HepG2 (cell line): Measurements from ENCODE around the gene LTBR. TPM values are rescaled to one million over a fixed set of nuclear protein-coding genes. Genes with fewer than 3 reads are reported as not detected.

Source experiments
- CBX5 ChIP-seq: sonication (generic); formaldehyde crosslinking; IDR thresholded peaks from 2 replicates; pipeline ENCODE4 v1.4.0; 2020; ENCODE audit warnings: missing genetic modification reagents, borderline replicate concordance
- CCDC6 ChIP-seq: sonication (generic); formaldehyde crosslinking; IDR thresholded peaks from 2 replicates; pipeline ENCODE4 v1.8.1; 2022; ENCODE audit warnings: mild to moderate bottlenecking, missing genetic modification reagents, moderate library complexity
- GATA4 ChIP-seq: sonication (generic); IDR thresholded peaks from 2 replicates; pipeline ENCODE4 v1.6.1; 2016; ENCODE audit warnings: antibody characterized with exemption, low read depth, borderline replicate concordance
- HMGXB4 ChIP-seq, 2 experiments: sonication (generic) in 1 of 2; formaldehyde crosslinking in 1 of 2; IDR thresholded peaks; 2 replicates each; pipeline versions ENCODE4 v1.4.0 to v1.6.1; 2018 to 2020; ENCODE audit warnings: missing genetic modification reagents in 2 of 2, borderline replicate concordance in 1 of 2, low read depth in 1 of 2, mild to moderate bottlenecking in 1 of 2, missing biosample characterization in 1 of 2
- IKZF1 ChIP-seq: fragments of 450-650 bp; IDR thresholded peaks from 2 replicates; pipeline ENCODE4 v1.7.1; 2016
- ISL2 ChIP-seq: sonication (generic); formaldehyde crosslinking; IDR thresholded peaks from 2 replicates; pipeline ENCODE4 v1.5.0; 2020; ENCODE audit warnings: missing genetic modification reagents
- KLF11 ChIP-seq: IDR thresholded peaks from 2 replicates; pipeline ENCODE4 v1.6.1; 2016; ENCODE audit warnings: missing compliant biosample characterization
- MATR3 ChIP-seq: sonication (generic); formaldehyde crosslinking; IDR thresholded peaks from 2 replicates; pipeline ENCODE4 v1.4.0; 2020; ENCODE audit warnings: missing genetic modification reagents
- MYPOP ChIP-seq: sonication (generic); formaldehyde crosslinking; IDR thresholded peaks from 2 replicates; pipeline ENCODE4 v1.8.1; 2023; ENCODE audit warnings: mild to moderate bottlenecking, moderate library complexity, missing genetic modification reagents
- NCOR1 ChIP-seq: fragments of 200-600 bp; sonication (generic); IDR thresholded peaks from 2 replicates; pipeline ENCODE4 v1.7.0; 2017; ENCODE audit warnings: antibody characterized with exemption, low read length, borderline replicate concordance
- NFE2L1 ChIP-seq: sonication (generic); formaldehyde crosslinking; IDR thresholded peaks from 2 replicates; pipeline ENCODE4 v1.4.0; 2020; ENCODE audit warnings: missing genetic modification reagents, mild to moderate bottlenecking, borderline replicate concordance
- PBX3 ChIP-seq: sonication (generic); formaldehyde crosslinking; IDR thresholded peaks from 2 replicates; pipeline ENCODE4 v1.8.1; 2023; ENCODE audit warnings: missing genetic modification reagents, inconsistent platforms, borderline replicate concordance
- RELA ChIP-seq: sonication (generic); formaldehyde crosslinking; IDR thresholded peaks from 2 replicates; pipeline ENCODE4 v1.4.0; 2020; ENCODE audit warnings: missing genetic modification reagents
- REPIN1 ChIP-seq: sonication (generic); formaldehyde crosslinking; IDR thresholded peaks from 2 replicates; pipeline ENCODE4 v1.8.0; 2022; ENCODE audit warnings: missing genetic modification reagents, low read depth, mild to moderate bottlenecking, borderline replicate concordance
- SALL2 ChIP-seq: sonication (generic); formaldehyde crosslinking; IDR thresholded peaks from 2 replicates; pipeline ENCODE4 v1.8.1; 2023; ENCODE audit warnings: mild to moderate bottlenecking, missing genetic modification reagents, inconsistent platforms
- SMYD3 ChIP-seq: sonication (generic); formaldehyde crosslinking; IDR thresholded peaks from 2 replicates; pipeline ENCODE4 v1.8.1; 2023; ENCODE audit warnings: mild to moderate bottlenecking, missing genetic modification reagents
- SOX5 ChIP-seq: IDR thresholded peaks from 2 replicates; pipeline ENCODE4 v1.6.1; 2016; ENCODE audit warnings: borderline replicate concordance
- ZBTB38 ChIP-seq: sonication (generic); formaldehyde crosslinking; IDR thresholded peaks from 2 replicates; pipeline ENCODE4 v1.5.1; 2020; ENCODE audit warnings: mild to moderate bottlenecking, missing genetic modification reagents
- ZFP36L1 ChIP-seq: sonication (generic); formaldehyde crosslinking; IDR thresholded peaks from 2 replicates; pipeline ENCODE4 v1.8.0; 2022; ENCODE audit warnings: mild to moderate bottlenecking, missing genetic modification reagents, moderate library complexity
- ZNF230 ChIP-seq: sonication (generic); formaldehyde crosslinking; IDR thresholded peaks from 2 replicates; pipeline ENCODE4 v1.4.0; 2020; ENCODE audit warnings: mild to moderate bottlenecking, missing genetic modification reagents
- ZNF558 ChIP-seq: sonication (generic); formaldehyde crosslinking; IDR thresholded peaks from 2 replicates; pipeline ENCODE4 v1.9.0; 2022; ENCODE audit warnings: mild to moderate bottlenecking, missing genetic modification reagents, borderline replicate concordance
- ZNF605 ChIP-seq: sonication (generic); formaldehyde crosslinking; IDR thresholded peaks from 2 replicates; pipeline ENCODE4 v1.8.0; 2022; ENCODE audit warnings: mild to moderate bottlenecking, missing genetic modification reagents
- ZNF674 ChIP-seq: sonication (generic); formaldehyde crosslinking; IDR thresholded peaks from 2 replicates; pipeline ENCODE4 v1.5.0; 2020; ENCODE audit warnings: low read depth, mild to moderate bottlenecking, missing genetic modification reagents
- ZSCAN9 ChIP-seq: IDR thresholded peaks from 2 replicates; pipeline ENCODE4 v1.6.1; 2016; ENCODE audit warnings: borderline replicate concordance
- ZZZ3 ChIP-seq: sonication (generic); formaldehyde crosslinking; IDR thresholded peaks from 2 replicates; pipeline ENCODE4 v1.4.0; 2020; ENCODE audit warnings: missing genetic modification reagents, mild to moderate bottlenecking, borderline replicate concordance
- polyA plus RNA-seq, 8 experiments: library from polyadenylated mRNA; depleted of rRNA in 3 of 8; stranded (reverse) in 7 of 8; unstranded in 1 of 8; fragments of >200 nt; fragmentation: Illumina TruSeq in 4 of 8; extraction: Trizol in 4 of 8; gene quantifications; 2 replicates each; pipeline versions ENCODE4 v1.2.1 to v1.2.3, GENCODE V29; 2011 to 2016; ENCODE audit warnings: low read depth in 4 of 8, missing spikeins in 1 of 8, mixed read lengths in 1 of 8; ENCODE audit not compliant: insufficient read depth in 1 of 8
- total RNA-seq, 5 experiments: library from RNA; depleted of rRNA; stranded (reverse); fragments of >200 nt; fragmentation: Illumina TruSeq; extraction: Trizol; gene quantifications; 2 replicates each; pipeline ENCODE4 v1.2.3, GENCODE V29; 2016; ENCODE audit warnings: low read depth in 1 of 5

The LTBR gene
- total and polyA plus RNA-seq, 2 of the 13 experiments (the other 11 are each of a cell fraction or from before 2014, with no cell fraction given) = 31.4 to 34.8 TPM

GRCh38 chr12:6336889-6337853 lies 46.8 kb upstream of the LTBR start (continued):
- TF ChIP-seq HMGXB4 (CRISPR knock-in tag; IDR thresholded peaks at IDR 0.05; ENCODE audit: borderline replicate concordance in 1 of 2, low read depth in 1 of 2) = peak in 1 of 2 experiments; percentile 56; a peak in 1 of 4 replicates
- TF ChIP-seq ZFP36L1 (CRISPR knock-in tag) = no peak
- TF ChIP-seq ZNF558 (CRISPR knock-in tag) = 0 out of 2 replicates have a peak, but pooled peaks have one; percentile 43
- no peak for TF ChIP-seq GATA4
- no peak for TF ChIP-seq ZBTB38
- TF ChIP-seq PBX3 (CRISPR knock-in tag) = no peak
- 0 out of 2 replicates have a peak, but pooled peaks have one; percentile 12 for TF ChIP-seq KLF11 (CRISPR knock-in tag)
- no peak for TF ChIP-seq REPIN1
- TF ChIP-seq MATR3 (CRISPR knock-in tag) = no peak
- no peak for TF ChIP-seq NFE2L1 (CRISPR knock-in tag)
- TF ChIP-seq ISL2 = no peak
- TF ChIP-seq ZNF605 = peak; percentile 52; the same call in 1 of the 2 replicates
- 0 out of 2 replicates have a peak, but pooled peaks have one; percentile 82 for TF ChIP-seq ZNF674 (CRISPR knock-in tag)
- no peak for TF ChIP-seq NCOR1
- TF ChIP-seq MYPOP = 0 out of 2 replicates have a peak, but pooled peaks have one; percentile 36
- TF ChIP-seq IKZF1 = no peak
- 0 out of 2 replicates have a peak, but pooled peaks have one; percentile 60 for TF ChIP-seq ZNF230 (CRISPR knock-in tag)
- TF ChIP-seq CCDC6 (CRISPR knock-in tag) = 0 out of 2 replicates have a peak, but pooled peaks have one; percentile 35
- TF ChIP-seq SOX5 (CRISPR knock-in tag) = no peak
- no peak for TF ChIP-seq RELA
- TF ChIP-seq SALL2 (CRISPR knock-in tag) = no peak
- no peak for TF ChIP-seq ZSCAN9 (CRISPR knock-in tag)
- TF ChIP-seq ZZZ3 (CRISPR knock-in tag) = no peak
- no peak for TF ChIP-seq SMYD3 (CRISPR knock-in tag)
- TF ChIP-seq CBX5 (CRISPR knock-in tag) = no peak
